Measurements from ENCODE around the gene NOXA1.

DNA sequence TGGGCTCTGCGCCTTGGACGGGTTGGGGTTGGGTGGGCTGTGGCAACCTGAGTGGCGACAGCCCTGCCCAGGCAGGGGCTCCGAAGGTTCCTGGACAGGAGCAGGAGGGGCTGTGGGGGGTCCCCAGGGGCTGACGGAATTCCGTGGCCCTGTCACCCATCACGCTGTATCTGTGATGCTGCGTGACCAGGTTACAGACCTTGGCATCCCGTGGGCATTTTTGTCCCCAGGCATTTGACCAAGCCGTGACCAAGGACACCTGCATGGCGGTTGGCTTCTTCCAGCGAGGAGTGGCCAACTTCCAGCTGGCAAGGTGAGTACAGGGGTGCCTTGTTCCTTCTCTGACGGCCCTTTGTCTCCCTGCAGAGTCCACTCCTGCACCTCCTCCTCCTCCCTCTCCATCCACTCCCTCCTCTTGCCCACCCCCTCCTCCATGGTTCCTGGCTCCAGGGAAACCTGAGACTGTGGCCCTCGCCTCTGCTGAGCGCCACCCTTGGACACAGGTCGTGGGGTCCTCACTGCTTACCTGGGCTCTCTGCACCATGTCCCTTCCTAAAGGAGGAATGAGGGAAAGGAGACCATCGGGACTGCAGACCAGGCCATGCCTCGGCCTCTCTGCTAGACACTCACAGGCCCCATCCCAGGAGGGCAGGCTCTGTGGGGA is 3.0 kb downstream of the NOXA1 start:
- TF ChIP-seq EP300 (IDR thresholded peaks at IDR 0.05) (no peak), POLR2A (IDR thresholded peaks at IDR 0.05) (no peak), POLR2AphosphoS5 (IDR thresholded peaks at IDR 0.05) (no peak)
- TF ChIP-seq, protein P1, sequence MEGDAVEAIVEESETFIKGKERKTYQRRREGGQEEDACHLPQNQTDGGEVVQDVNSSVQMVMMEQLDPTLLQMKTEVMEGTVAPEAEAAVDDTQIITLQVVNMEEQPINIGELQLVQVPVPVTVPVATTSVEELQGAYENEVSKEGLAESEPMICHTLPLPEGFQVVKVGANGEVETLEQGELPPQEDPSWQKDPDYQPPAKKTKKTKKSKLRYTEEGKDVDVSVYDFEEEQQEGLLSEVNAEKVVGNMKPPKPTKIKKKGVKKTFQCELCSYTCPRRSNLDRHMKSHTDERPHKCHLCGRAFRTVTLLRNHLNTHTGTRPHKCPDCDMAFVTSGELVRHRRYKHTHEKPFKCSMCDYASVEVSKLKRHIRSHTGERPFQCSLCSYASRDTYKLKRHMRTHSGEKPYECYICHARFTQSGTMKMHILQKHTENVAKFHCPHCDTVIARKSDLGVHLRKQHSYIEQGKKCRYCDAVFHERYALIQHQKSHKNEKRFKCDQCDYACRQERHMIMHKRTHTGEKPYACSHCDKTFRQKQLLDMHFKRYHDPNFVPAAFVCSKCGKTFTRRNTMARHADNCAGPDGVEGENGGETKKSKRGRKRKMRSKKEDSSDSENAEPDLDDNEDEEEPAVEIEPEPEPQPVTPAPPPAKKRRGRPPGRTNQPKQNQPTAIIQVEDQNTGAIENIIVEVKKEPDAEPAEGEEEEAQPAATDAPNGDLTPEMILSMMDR (IDR thresholded peaks at IDR 0.05): no peak

Measured in suprapubic skin (tissue), 4 donors.